ENCODE measurements around the gene ZNF839.
A peak's percentile ranks its signal among the peaks of the same experiment; 100 is the strongest.
"Not testable (repeated sequence)": the region's sequence is repeated elsewhere in the genome, so short reads cannot be mapped to it uniquely, and the experiment has no call there.

The ZNF839 gene

GRCh38 chr14:102319351-102320032 lies at the start of gene ZNF839:
Gene ZNF839 (plus strand): TSS chr14:102319746. CDS start chr14:102319766, 20 bp downstream.
- peak; percentile 67 for DNase-seq

GRCh38 chr14:102272392-102272791 lies 47.2 kb upstream of the ZNF839 start:
- no peak for DNase-seq

- DNase-seq = no peak
Observed at GRCh38 chr14:102275866-102276265, 43.7 kb upstream of the ZNF839 start.

- DNase-seq = peak; percentile 67
Observed at GRCh38 chr14:102277874-102278630, 41.5 kb upstream of the ZNF839 start.

- no peak for DNase-seq
Observed at GRCh38 chr14:102278631-102278935, 41.0 kb upstream of the ZNF839 start.

GRCh38 chr14:102279282-102279681 lies 40.3 kb upstream of the ZNF839 start:
- DNase-seq = no peak

GRCh38 chr14:102279688-102280348 lies 39.7 kb upstream of the ZNF839 start:
- DNase-seq = no peak

GRCh38 chr14:102280376-102280962 lies 39.1 kb upstream of the ZNF839 start:
- no peak for DNase-seq

GRCh38 chr14:102282751-102283465 lies 36.6 kb upstream of the ZNF839 start:
- no peak for DNase-seq

GRCh38 chr14:102283631-102284129 lies 35.9 kb upstream of the ZNF839 start:
- DNase-seq = no peak

- DNase-seq = no peak
Observed at GRCh38 chr14:102285106-102285505, 34.4 kb upstream of the ZNF839 start.

GRCh38 chr14:102288139-102288538 lies 31.4 kb upstream of the ZNF839 start:
- DNase-seq = no peak

GRCh38 chr14:102292441-102292840 lies 27.1 kb upstream of the ZNF839 start:
- DNase-seq = no peak

GRCh38 chr14:102293781-102294180 lies 25.8 kb upstream of the ZNF839 start:
- no peak for DNase-seq

GRCh38 chr14:102295270-102295669 lies 24.3 kb upstream of the ZNF839 start:
- no peak for DNase-seq

GRCh38 chr14:102297436-102298170 lies 21.9 kb upstream of the ZNF839 start:
- DNase-seq = no peak

GRCh38 chr14:102298303-102299070 lies 21.1 kb upstream of the ZNF839 start:
- not testable (repeated sequence) for DNase-seq

- no peak for DNase-seq
Observed at GRCh38 chr14:102303664-102304063, 15.9 kb upstream of the ZNF839 start.

GRCh38 chr14:102304611-102305506 lies 14.7 kb upstream of the ZNF839 start, which contains the start of gene MOK:
Gene MOK (minus strand): TSS chr14:102305164. CDS start chr14:102304968, 196 bp downstream.
- DNase-seq = peak; percentile 81

All from NCI-H187 treated with DMSO at 0.1 percent for 48 hours (cell line).